Measurements from ENCODE around the gene UROC1. TPM values are rescaled to one million over a fixed set of nuclear protein-coding genes. Genes with fewer than 3 reads are reported as not detected.

Gene UROC1
- total RNA-seq, 1 experiment from 2014 or later, result not detected

DNA sequence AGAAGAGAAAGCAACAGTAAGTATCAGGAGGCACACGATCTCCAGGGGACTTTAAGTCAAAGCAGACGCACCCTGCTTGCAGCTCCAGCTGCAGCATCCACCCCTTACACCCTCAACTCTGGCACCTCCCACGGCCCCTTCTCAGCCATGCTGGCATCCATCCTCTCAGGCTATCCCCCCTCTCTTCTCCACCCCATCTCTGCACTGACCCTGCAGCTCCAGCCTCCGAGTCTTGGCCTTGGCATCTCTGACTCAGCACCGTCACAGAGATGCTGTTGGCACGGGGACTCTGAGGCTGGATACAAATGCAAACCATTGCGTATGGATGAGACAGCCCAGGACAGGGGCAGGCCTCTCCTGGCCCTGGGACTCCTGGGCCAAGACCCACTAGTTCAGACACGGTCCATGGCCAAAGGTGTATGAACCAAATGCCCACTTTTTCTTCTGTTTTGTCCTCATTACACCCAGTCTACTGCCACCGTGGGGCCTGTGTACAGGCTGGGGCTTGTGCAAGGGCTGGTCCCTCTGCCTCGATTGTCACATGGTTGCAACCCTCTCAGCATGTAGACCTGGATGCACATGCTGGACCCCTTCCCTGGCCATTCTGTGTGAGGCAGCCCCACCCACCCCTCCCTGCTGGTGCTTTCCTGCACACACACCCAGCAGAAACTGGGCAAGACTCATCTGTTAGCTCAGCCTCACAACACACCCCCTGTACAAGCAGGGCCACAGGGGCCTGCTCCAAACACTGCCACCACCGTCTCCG is 23.2 kb downstream of the UROC1 start:
- ChIA-PET POLR2A (ENCODE audit: low non-redundant PET) (no interaction called here), CTCF (interaction anchor here (0.7 kb wide), 1 partner anchor 239 kb away, joined by 3 read pairs; no protein-coding TSS in a partner anchor)
- DNase-seq (ENCODE audit: low spot score), result no peak
- Histone ChIP-seq H3K36me3 (ENCODE audit: insufficient read depth, low read length, poor library complexity, severe bottlenecking) (no peaks in the 10 kb centered on the region), H3K4me3 (ENCODE audit: low read depth, low read length, poor library complexity, severe bottlenecking) (no peak overlapping the region), H3K4me1 (ENCODE audit: insufficient read depth, low read length, poor library complexity, severe bottlenecking) (no peaks in the 10 kb centered on the region), H3K9me3 (ENCODE audit: low read depth, low read length, poor library complexity, severe bottlenecking) (no peaks in the 10 kb centered on the region), H3K27me3 (replicated peaks; ENCODE audit: insufficient read depth, low read depth, low read length, poor library complexity) (no peaks in the 10 kb centered on the region), H3K27ac (ENCODE audit: low read depth, low read length, poor library complexity, severe bottlenecking) (no peak overlapping the region)
- intact Hi-C loops (cut with micrococcal nuclease; ENCODE audit: unreplicated experiment), result no loop called here
- no peak for TF ChIP-seq EZH2 (IDR thresholded peaks at IDR 0.05; ENCODE audit: borderline replicate concordance, low read depth, low read length, poor library complexity, severe bottlenecking)
- TF ChIP-seq, protein P1, sequence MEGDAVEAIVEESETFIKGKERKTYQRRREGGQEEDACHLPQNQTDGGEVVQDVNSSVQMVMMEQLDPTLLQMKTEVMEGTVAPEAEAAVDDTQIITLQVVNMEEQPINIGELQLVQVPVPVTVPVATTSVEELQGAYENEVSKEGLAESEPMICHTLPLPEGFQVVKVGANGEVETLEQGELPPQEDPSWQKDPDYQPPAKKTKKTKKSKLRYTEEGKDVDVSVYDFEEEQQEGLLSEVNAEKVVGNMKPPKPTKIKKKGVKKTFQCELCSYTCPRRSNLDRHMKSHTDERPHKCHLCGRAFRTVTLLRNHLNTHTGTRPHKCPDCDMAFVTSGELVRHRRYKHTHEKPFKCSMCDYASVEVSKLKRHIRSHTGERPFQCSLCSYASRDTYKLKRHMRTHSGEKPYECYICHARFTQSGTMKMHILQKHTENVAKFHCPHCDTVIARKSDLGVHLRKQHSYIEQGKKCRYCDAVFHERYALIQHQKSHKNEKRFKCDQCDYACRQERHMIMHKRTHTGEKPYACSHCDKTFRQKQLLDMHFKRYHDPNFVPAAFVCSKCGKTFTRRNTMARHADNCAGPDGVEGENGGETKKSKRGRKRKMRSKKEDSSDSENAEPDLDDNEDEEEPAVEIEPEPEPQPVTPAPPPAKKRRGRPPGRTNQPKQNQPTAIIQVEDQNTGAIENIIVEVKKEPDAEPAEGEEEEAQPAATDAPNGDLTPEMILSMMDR (conservative IDR thresholded peaks at IDR 0.05; ENCODE audit: low read depth, low read length), result no peak
- BruUV-seq (replicated peaks), result no TSS peak

DNA sequence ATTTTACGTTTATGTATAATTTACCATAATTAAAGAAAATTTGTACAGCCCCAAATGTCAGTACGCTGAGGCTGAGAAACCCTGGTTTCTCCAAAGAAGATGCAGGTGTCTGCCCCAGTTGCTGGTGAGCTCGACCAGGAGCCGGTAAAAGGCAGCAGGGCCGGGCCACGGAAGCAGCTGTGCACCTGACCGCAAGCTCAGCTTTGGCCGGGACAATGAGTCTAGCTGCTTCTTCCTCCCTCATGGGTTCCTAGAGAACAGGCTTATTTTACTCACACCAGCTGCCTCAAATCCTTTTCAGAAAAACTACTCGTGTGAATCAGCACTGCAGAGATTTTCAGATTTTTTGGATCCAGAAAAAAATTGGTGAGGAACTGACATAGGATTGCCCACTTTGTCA is 23.8 kb downstream of the UROC1 start:
- Histone ChIP-seq H3K27ac (ENCODE audit: low read depth, low read length, poor library complexity, severe bottlenecking) (no peak overlapping the region), H3K4me3 (ENCODE audit: low read depth, low read length, poor library complexity, severe bottlenecking) (no peak overlapping the region), H3K27me3 (replicated peaks; ENCODE audit: insufficient read depth, low read depth, low read length, poor library complexity) (no peaks in the 10 kb centered on the region), H3K9me3 (ENCODE audit: low read depth, low read length, poor library complexity, severe bottlenecking) (no peaks in the 10 kb centered on the region), H3K4me1 (ENCODE audit: insufficient read depth, low read length, poor library complexity, severe bottlenecking) (no peaks in the 10 kb centered on the region), H3K36me3 (ENCODE audit: insufficient read depth, low read length, poor library complexity, severe bottlenecking) (no peaks in the 10 kb centered on the region)
- intact Hi-C loops (cut with micrococcal nuclease; ENCODE audit: unreplicated experiment), result no loop called here
- ChIA-PET POLR2A (ENCODE audit: low non-redundant PET) (no interaction called here), CTCF (interaction anchor here (0.7 kb wide), 1 partner anchor 238 kb away, joined by 3 read pairs; no protein-coding TSS in a partner anchor)
- no peak for DNase-seq (ENCODE audit: low spot score)
- BruUV-seq (replicated peaks), result no TSS peak
- no peak for TF ChIP-seq EZH2 (IDR thresholded peaks at IDR 0.05; ENCODE audit: borderline replicate concordance, low read depth, low read length, poor library complexity, severe bottlenecking)
- TF ChIP-seq, protein P1 (conservative IDR thresholded peaks at IDR 0.05; ENCODE audit: low read depth, low read length), result no peak

DNA sequence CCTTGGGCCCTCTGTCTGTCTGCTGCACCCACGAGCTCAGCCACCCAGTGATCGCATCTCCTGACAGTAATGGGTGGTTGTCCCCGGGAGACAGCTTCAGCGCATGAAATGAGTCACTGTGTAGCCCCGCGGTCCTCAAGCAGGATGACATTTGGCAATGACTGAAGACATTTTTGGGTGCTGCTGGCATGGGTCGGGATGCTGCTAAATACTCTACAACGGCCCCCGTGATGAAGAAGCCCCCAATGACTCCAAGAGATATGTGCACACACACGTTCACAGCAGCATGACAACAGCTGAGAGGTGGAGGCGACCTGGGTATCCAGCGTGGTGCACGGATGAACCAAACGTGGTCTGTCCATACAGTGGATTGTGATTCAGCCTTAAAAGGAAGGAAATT is 24.5 kb downstream of the UROC1 start:
- DNase-seq (ENCODE audit: low spot score), result no peak
- H3K4me1 ChIP-seq (ENCODE audit: insufficient read depth, low read length, poor library complexity, severe bottlenecking), result no peaks in the 10 kb centered on the region
- BruUV-seq (replicated peaks), result no TSS peak
- no peak overlapping the region for H3K27ac ChIP-seq (ENCODE audit: low read depth, low read length, poor library complexity, severe bottlenecking)
- no peaks in the 10 kb centered on the region for H3K9me3 ChIP-seq (ENCODE audit: low read depth, low read length, poor library complexity, severe bottlenecking)
- ChIA-PET CTCF (no interaction called here), POLR2A (ENCODE audit: low non-redundant PET) (no interaction called here)
- intact Hi-C loops (cut with micrococcal nuclease; ENCODE audit: unreplicated experiment), result no loop called here
- no peak overlapping the region for H3K4me3 ChIP-seq (ENCODE audit: low read depth, low read length, poor library complexity, severe bottlenecking)
- no peaks in the 10 kb centered on the region for H3K27me3 ChIP-seq (replicated peaks; ENCODE audit: insufficient read depth, low read depth, low read length, poor library complexity)
- TF ChIP-seq EZH2 (IDR thresholded peaks at IDR 0.05; ENCODE audit: borderline replicate concordance, low read depth, low read length, poor library complexity, severe bottlenecking), result no peak
- TF ChIP-seq, protein P1 (conservative IDR thresholded peaks at IDR 0.05; ENCODE audit: low read depth, low read length), result no peak
- H3K36me3 ChIP-seq (ENCODE audit: insufficient read depth, low read length, poor library complexity, severe bottlenecking), result no peaks in the 10 kb centered on the region
